ENCODE results near the gene KIF1A. TPM values are rescaled to one million over a fixed set of nuclear protein-coding genes. Genes with fewer than 3 reads are reported as not detected.

Gene KIF1A
- total RNA-seq, 2 experiments from 2014 or later, result 9.0 to 10.2 TPM

DNA sequence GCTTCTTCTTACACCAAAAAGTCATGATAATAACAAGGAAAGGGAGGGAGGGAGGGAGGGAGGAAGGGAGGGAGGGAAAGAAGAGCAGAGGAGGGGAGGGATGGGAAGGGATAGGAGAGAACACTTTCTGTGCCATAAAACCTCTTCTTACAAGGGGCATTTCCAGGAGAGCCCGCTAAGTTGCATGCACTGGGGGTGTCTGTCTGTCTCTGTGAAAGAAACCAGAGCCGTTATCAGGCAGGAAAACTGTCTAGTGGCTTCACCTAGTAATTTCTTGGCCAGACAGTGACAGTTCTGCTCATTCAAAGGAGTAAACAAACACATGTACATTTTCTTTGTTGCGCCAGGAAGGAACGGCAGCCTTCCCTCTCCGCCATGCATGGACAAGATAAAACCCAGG lies 82.5 kb downstream of the KIF1A start:
- no peak overlapping the region for H3K4me3 Mint-ChIP-seq
- no peak overlapping the region for H3K27ac Mint-ChIP-seq
- no peaks in the 10 kb centered on the region for H3K9me3 Mint-ChIP-seq
- no peaks in the 10 kb centered on the region for H3K36me3 Mint-ChIP-seq (ENCODE audit: low read depth)
- peaks cover 11% of the 10 kb centered on the region for H3K4me1 Mint-ChIP-seq (ENCODE audit: low read depth)
- ATAC-seq (no peak), DNase-seq (no peak)
- no peaks in the 10 kb centered on the region for H3K27me3 Mint-ChIP-seq
- intact Hi-C loops (cut with micrococcal nuclease), result no loop called here
- ChIA-PET CTCF (no interaction called here), POLR2A (no interaction called here)
- TF ChIP-seq, protein P1, sequence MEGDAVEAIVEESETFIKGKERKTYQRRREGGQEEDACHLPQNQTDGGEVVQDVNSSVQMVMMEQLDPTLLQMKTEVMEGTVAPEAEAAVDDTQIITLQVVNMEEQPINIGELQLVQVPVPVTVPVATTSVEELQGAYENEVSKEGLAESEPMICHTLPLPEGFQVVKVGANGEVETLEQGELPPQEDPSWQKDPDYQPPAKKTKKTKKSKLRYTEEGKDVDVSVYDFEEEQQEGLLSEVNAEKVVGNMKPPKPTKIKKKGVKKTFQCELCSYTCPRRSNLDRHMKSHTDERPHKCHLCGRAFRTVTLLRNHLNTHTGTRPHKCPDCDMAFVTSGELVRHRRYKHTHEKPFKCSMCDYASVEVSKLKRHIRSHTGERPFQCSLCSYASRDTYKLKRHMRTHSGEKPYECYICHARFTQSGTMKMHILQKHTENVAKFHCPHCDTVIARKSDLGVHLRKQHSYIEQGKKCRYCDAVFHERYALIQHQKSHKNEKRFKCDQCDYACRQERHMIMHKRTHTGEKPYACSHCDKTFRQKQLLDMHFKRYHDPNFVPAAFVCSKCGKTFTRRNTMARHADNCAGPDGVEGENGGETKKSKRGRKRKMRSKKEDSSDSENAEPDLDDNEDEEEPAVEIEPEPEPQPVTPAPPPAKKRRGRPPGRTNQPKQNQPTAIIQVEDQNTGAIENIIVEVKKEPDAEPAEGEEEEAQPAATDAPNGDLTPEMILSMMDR (IDR thresholded peaks at IDR 0.05), result no peak

DNA sequence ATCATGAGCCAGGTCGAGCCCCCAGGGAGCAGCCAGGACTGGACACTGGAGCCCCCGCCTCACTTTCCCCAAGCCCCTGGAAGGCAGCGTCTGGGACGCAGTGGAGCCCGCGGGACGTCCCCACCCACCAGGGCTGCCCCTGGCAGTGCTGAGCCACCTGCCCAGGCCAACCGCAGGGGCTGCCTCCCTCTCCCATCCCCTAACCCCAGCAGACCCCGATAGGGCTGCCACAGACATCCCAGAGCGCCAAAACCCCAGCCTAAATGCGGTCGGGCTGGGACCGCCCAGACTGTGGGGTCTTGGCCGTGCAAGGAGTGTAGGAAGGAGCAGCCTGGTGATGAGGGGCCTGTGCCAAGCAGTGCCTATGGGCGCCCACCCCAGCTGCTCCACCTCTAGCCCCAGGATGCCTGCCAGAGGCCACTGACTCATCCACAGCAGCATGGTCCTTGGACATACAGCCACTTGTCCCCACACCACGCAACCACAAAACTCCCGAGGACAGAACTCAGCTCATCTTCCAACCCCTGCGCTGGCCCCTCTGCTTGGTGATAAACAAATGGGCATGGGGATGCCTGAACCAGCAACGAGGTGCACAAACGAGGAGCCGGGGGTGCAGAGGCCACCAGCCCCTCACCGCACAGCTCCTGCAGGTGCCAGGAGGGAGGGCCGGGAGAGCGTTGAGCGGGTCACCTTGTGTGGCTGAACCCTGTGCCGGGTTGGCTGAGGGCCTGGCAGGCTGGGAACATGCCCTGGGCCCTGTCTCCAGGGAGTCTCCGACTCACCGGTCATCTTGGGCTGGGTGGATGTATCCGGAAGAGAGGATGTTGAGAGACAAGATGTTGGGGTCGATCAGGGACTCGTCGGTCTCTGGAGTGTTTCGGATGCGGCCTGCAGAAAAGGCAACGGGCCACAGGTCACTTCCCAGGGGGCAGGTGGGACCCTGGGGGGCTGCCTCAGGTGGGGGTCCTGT lies 83.5 kb downstream of the KIF1A start:
- POLR2A ChIA-PET, result no interaction called here
- ATAC-seq, result no peak
- DNase-seq, result no peak
- CTCF ChIA-PET, result no interaction called here
- Mint-ChIP-seq H3K36me3 (ENCODE audit: low read depth) (no peaks in the 10 kb centered on the region), H3K9me3 (no peaks in the 10 kb centered on the region), H3K4me1 (ENCODE audit: low read depth) (peaks cover 11% of the 10 kb centered on the region), H3K27me3 (no peaks in the 10 kb centered on the region), H3K27ac (no peak overlapping the region), H3K4me3 (no peak overlapping the region)
- intact Hi-C loops (cut with micrococcal nuclease), result no loop called here
- TF ChIP-seq, protein P1 (IDR thresholded peaks at IDR 0.05), result no peak

DNA sequence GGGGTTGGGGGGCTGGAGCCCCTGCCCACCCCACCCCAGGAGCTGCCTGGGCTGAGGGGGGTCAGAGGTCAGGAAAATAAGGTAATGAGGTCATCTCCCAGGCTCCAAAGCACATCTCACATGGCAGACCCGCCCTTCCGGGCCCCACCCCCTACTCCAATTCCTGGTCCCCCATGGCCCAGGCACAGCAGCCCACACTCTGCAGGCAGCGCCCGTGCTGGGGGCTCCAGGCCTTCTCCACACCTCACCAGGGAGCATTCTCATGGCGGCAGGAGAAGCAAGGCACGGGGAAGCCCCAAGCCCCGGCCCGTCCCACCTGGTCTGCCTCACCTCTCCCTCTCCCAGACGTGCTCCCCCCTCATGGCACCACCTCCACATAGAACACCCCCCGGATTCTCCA lies 84.5 kb downstream of the KIF1A start:
- ChIA-PET POLR2A (no interaction called here), CTCF (interaction anchor here (1.0 kb wide), 1 partner anchor 221 kb away, joined by 3 read pairs; no protein-coding TSS in a partner anchor)
- Mint-ChIP-seq H3K27me3 (no peaks in the 10 kb centered on the region), H3K36me3 (ENCODE audit: low read depth) (no peaks in the 10 kb centered on the region), H3K4me1 (ENCODE audit: low read depth) (peaks cover 11% of the 10 kb centered on the region), H3K27ac (no peak overlapping the region), H3K9me3 (no peaks in the 10 kb centered on the region), H3K4me3 (no peak overlapping the region)
- ATAC-seq, result no peak
- intact Hi-C loops (cut with micrococcal nuclease), result no loop called here
- TF ChIP-seq, protein P1 (IDR thresholded peaks at IDR 0.05), result no peak
- no peak for DNase-seq

DNA sequence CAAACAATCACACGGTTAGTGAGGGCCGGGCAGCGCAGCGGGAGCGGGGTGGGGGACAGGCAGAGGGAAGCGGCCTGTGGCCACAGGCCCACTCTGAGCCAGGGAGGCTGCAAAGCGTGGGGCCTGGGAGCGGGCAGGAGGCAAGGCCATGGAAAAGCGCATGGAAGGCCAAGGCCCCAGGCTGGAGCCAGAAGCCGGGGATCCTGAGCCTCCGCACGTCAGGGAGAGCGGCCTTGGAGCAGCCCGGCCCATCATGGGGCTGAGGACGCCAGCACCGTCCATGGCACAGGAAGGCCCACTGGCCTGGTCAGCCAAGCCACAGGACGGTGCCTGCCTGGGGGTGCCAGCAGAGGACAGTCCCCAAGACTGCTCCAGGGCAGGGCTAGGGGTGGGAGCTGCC lies 85.3 kb downstream of the KIF1A start:
- POLR2A ChIA-PET, result no interaction called here
- H3K36me3 Mint-ChIP-seq (ENCODE audit: low read depth), result no peaks in the 10 kb centered on the region
- TF ChIP-seq, protein P1 (IDR thresholded peaks at IDR 0.05), result no peak
- no peak overlapping the region for H3K4me3 Mint-ChIP-seq
- ATAC-seq, result no peak
- no peak overlapping the region for H3K27ac Mint-ChIP-seq
- no peaks in the 10 kb centered on the region for H3K9me3 Mint-ChIP-seq
- CTCF ChIA-PET, result interaction anchor here (1.0 kb wide), 1 partner anchor 221 kb away, joined by 3 read pairs; no protein-coding TSS in a partner anchor
- peaks cover 8% of the 10 kb centered on the region for H3K4me1 Mint-ChIP-seq (ENCODE audit: low read depth)
- DNase-seq, result no peak
- no peaks in the 10 kb centered on the region for H3K27me3 Mint-ChIP-seq
- intact Hi-C loops (cut with micrococcal nuclease), result no loop called here

DNA sequence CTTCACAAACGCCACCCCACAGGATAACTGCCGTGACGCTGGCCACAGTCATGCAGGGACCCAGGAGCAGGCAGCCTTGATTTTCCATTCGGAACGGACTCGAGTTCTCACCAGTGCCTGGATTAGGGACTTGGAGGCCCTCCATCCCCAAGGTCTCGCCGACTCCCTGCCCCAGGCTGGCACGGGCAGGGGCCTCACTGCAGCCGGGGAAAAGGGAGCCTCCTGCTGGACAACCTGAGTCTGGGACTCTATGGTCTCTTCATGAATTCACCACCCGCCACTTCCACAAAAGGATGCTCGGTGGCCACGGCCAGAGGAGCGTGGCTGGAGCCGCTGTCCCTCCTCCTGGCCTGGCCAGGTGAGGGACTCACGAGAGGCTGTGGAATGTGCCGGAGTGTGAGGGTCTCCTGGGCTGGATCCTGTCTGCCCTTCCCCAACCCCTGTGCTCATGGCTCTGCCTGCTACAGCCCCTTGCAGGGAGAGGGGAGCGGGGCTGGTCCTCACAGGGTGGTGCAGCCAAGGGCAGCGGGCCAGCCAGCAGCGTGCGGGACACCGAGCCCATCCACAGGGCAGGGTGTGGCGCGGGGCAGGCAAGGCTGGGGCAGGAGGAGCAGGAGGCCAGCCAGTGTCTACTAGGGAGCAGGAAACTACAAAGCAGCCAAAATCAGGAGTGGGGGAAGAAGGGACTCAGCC lies 86.1 kb downstream of the KIF1A start:
- Mint-ChIP-seq H3K9me3 (no peaks in the 10 kb centered on the region), H3K4me3 (no peak overlapping the region), H3K36me3 (ENCODE audit: low read depth) (no peaks in the 10 kb centered on the region), H3K4me1 (ENCODE audit: low read depth) (no peaks in the 10 kb centered on the region), H3K27ac (no peak overlapping the region), H3K27me3 (no peaks in the 10 kb centered on the region)
- ATAC-seq, result peak; percentile 40
- TF ChIP-seq, protein P1 (IDR thresholded peaks at IDR 0.05), result peak; percentile 28
- ChIA-PET CTCF (interaction anchor here (0.6 to 1.1 kb wide), 2 partner anchors 125 to 168 kb away, joined by 3 read pairs; no protein-coding TSS in a partner anchor), POLR2A (no interaction called here)
- intact Hi-C loops (cut with micrococcal nuclease), result no loop called here
- peak; percentile 15 for DNase-seq
